Activated B cell treated with CpG ODN at 0.5 μM for 24 hours (primary cell): ENCODE data around the gene ARL10. TPM values are rescaled to one million over a fixed set of nuclear protein-coding genes. Genes with fewer than 3 reads are reported as not detected.

Experiments
- ATAC-seq: fragments of 200-7000 bp; cut with Tn5 transposase; one replicate; pipeline ENCODE4 v1.10.0; 2021; ENCODE audit warnings: low read depth, mild to moderate bottlenecking, moderate library complexity
- CTCF ChIA-PET: fragments of 350-600 bp; sonication (Branson Sonifier 250); formaldehyde crosslinking; loops from one replicate; lab custom pipeline; 2021; ENCODE audit warnings: antibody characterized with exemption; lab: Charles Lee
- POLR2A ChIA-PET: fragments of 350-600 bp; sonication (Branson Sonifier 250); formaldehyde crosslinking; loops from one replicate; lab custom pipeline; 2021; ENCODE audit warnings: antibody characterized with exemption; lab: Charles Lee
- DNase-seq: peaks from one replicate; pipeline ENCODE4 v3.0.0; 2022
- H3K27ac Mint-ChIP-seq: one replicate; pipeline ENCODE4 v1.8.0; 2020; ENCODE audit warnings: mixed read lengths
- H3K27me3 Mint-ChIP-seq: one replicate; pipeline ENCODE4 v1.8.0; 2021; ENCODE audit warnings: mixed read lengths
- H3K36me3 Mint-ChIP-seq: one replicate; pipeline ENCODE4 v1.8.0; 2021; ENCODE audit warnings: low read depth, mixed read lengths
- H3K4me1 Mint-ChIP-seq: one replicate; pipeline ENCODE4 v1.8.0; 2021; ENCODE audit warnings: mixed read lengths
- H3K4me3 Mint-ChIP-seq: one replicate; pipeline ENCODE4 v1.8.0; 2020; ENCODE audit warnings: mild to moderate bottlenecking, mixed read lengths
- H3K9me3 Mint-ChIP-seq: one replicate; pipeline ENCODE4 v1.8.0; 2020; ENCODE audit warnings: mixed read lengths
- CTCF ChIP-seq: fragments of 200-600 bp; IDR thresholded peaks from one replicate; pipeline ENCODE4 v1.8.0; 2022; ENCODE audit warnings: antibody characterized with exemption, mild to moderate bottlenecking
- intact Hi-C: fragments of 100-400 bp; cut with micrococcal nuclease; formaldehyde crosslinking; loops from one replicate; pipeline ENCODE4 v1.15.1; 2024
- total RNA-seq: library from RNA; stranded (reverse); gene quantifications from 2 replicates; pipeline ENCODE4 v1.2.3, GENCODE V29; 2022

Gene ARL10
- total RNA-seq, 1 donor from 2014 or later: 14.3 TPM

GRCh38 chr5:176388003-176388443 lies 22.7 kb downstream of the ARL10 start:
- CTCF ChIA-PET: no interaction called here
- POLR2A ChIA-PET: interaction anchor here (0.6 to 4.2 kb wide), 10 partner anchors 12 to 155 kb away, joined by 3 to 45 read pairs (median 4); partner anchors contain the start of genes FAF2, KIAA1191 and RNF44
- ATAC-seq (no peak), DNase-seq (no peak)
- intact Hi-C loops: loop anchor here (1.0 to 10.0 kb wide), 9 partner anchors 15 to 1039 kb away; partner anchors contain the start of genes ARL10, FAF2, GRK6 and KIAA1191
- H3K9me3 Mint-ChIP-seq: no peaks in the 10 kb centered on the region
- H3K27ac Mint-ChIP-seq: peak overlapping the region; percentile 100
- H3K27me3 Mint-ChIP-seq: no peaks in the 10 kb centered on the region
- peaks cover 30% of the 10 kb centered on the region for H3K4me1 Mint-ChIP-seq
- H3K4me3 Mint-ChIP-seq: peak overlapping the region; percentile 100
- no peak for TF ChIP-seq CTCF
- H3K36me3 Mint-ChIP-seq: peaks cover 76% of the 10 kb centered on the region

- Mint-ChIP-seq H3K36me3 (peaks cover 76% of the 10 kb centered on the region), H3K9me3 (no peaks in the 10 kb centered on the region), H3K27me3 (no peaks in the 10 kb centered on the region), H3K4me1 (peaks cover 30% of the 10 kb centered on the region), H3K27ac (peak within 1 kb of the TSS; percentile 100), H3K4me3 (peak within 1 kb of the TSS; percentile 100)
- peak; percentile 92 for DNase-seq
- ChIA-PET CTCF (interaction anchor here (0.7 to 1.3 kb wide), 3 partner anchors 27 to 59 kb away, joined by 3 to 4 read pairs (median 3); partner anchors contain the start of gene KIAA1191), POLR2A (interaction anchor here (0.6 to 4.2 kb wide), 12 partner anchors 11 to 259 kb away, joined by 3 to 45 read pairs (median 5); partner anchors contain the start of genes FAF2, KIAA1191, RNF44 and TSPAN17)
- peak; percentile 90 for ATAC-seq
- TF ChIP-seq CTCF: no peak
- intact Hi-C loops: loop anchor here (1.0 to 10.0 kb wide), 11 partner anchors 15 to 1039 kb away; partner anchors contain the start of genes ARL10, CLTB, FAF2 and GRK6
Observed at GRCh38 chr5:176388444-176389134, 23.3 kb downstream of the ARL10 start, which contains the start of the genes HIGD2A and NOP16. HIGD2A (plus strand) TSS chr5:176388751; CDS start chr5:176388820, 69 bp downstream. NOP16 (minus strand) TSS chr5:176388598; CDS start chr5:176388539, 59 bp downstream.

- Mint-ChIP-seq H3K36me3 (peaks cover 70% of the 10 kb centered on the region), H3K27me3 (no peaks in the 10 kb centered on the region), H3K27ac (peak overlapping the region; percentile 100), H3K4me3 (peak overlapping the region; percentile 100), H3K9me3 (no peaks in the 10 kb centered on the region), H3K4me1 (peaks cover 30% of the 10 kb centered on the region)
- CTCF ChIA-PET: interaction anchor here (0.7 to 1.3 kb wide), 3 partner anchors 28 to 58 kb away, joined by 3 to 4 read pairs (median 3); partner anchors contain the start of gene KIAA1191
- ATAC-seq: peak; percentile 33
- no peak for DNase-seq
- intact Hi-C loops: loop anchor here (1.0 to 10.0 kb wide), 6 partner anchors 27 to 1038 kb away; partner anchors contain the start of genes CLTB, GRK6, LMAN2 and NSD1
- POLR2A ChIA-PET: interaction anchor here (0.6 to 4.2 kb wide), 7 partner anchors 28 to 258 kb away, joined by 3 to 45 read pairs (median 7); partner anchors contain the start of genes FAF2, KIAA1191, RNF44 and TSPAN17
- no peak for TF ChIP-seq CTCF
Observed at GRCh38 chr5:176389135-176390123, 24.1 kb downstream of the ARL10 start.

GRCh38 chr5:176391479-176391878 lies 26.2 kb downstream of the ARL10 start:
- no peak for ATAC-seq
- CTCF ChIA-PET: interaction anchor here (1.2 kb wide), 1 partner anchor 30 kb away, joined by 4 read pairs; the partner anchor contains the start of gene KIAA1191
- POLR2A ChIA-PET: interaction anchor here (0.6 to 1.2 kb wide), 2 partner anchors 30 to 250 kb away, joined by 5 to 6 read pairs; partner anchors contain the start of gene KIAA1191
- no peak overlapping the region for H3K4me3 Mint-ChIP-seq
- H3K27ac Mint-ChIP-seq: no peak overlapping the region
- DNase-seq: no peak
- peaks cover 50% of the 10 kb centered on the region for H3K36me3 Mint-ChIP-seq
- no peaks in the 10 kb centered on the region for H3K9me3 Mint-ChIP-seq
- H3K27me3 Mint-ChIP-seq: no peaks in the 10 kb centered on the region
- TF ChIP-seq CTCF: no peak
- intact Hi-C loops: no loop called here
- H3K4me1 Mint-ChIP-seq: peaks cover 27% of the 10 kb centered on the region
